Testis (tissue), 3 donors: ENCODE results near the gene PDK2. TPM values are rescaled to one million over a fixed set of nuclear protein-coding genes. Genes with fewer than 3 reads are reported as not detected.

Experiments
- DNase-seq: peaks from one replicate; pipeline ENCODE4 v3.0.0-alpha.2; 2019
- H3K27ac ChIP-seq, 2 donors: fragments of 200-600 bp; sonication (generic); one replicate each; pipeline ENCODE4 v1.5.1; 2019
- H3K27me3 ChIP-seq: fragments of 200-600 bp; sonication (generic); one replicate; pipeline ENCODE4 v1.5.1; 2019
- H3K36me3 ChIP-seq: fragments of 200-600 bp; sonication (generic); one replicate; pipeline ENCODE4 v1.5.1; 2017; ENCODE audit warnings: low read depth; ENCODE audit errors: missing control alignments
- H3K4me1 ChIP-seq: fragments of 200-600 bp; sonication (generic); one replicate; pipeline ENCODE4 v1.5.1; 2019
- H3K4me3 ChIP-seq, 2 donors: fragments of 200-600 bp; sonication (generic); one replicate each; pipeline ENCODE4 v1.5.1; 2017 to 2019
- H3K9me3 ChIP-seq: fragments of 200-600 bp; sonication (generic); one replicate; pipeline ENCODE4 v1.5.1; 2017
- POLR2A ChIP-seq: fragments of 450-650 bp; IDR thresholded peaks from one replicate; pipeline ENCODE4 v1.6.1; 2017; ENCODE audit warnings: antibody characterized with exemption, mild to moderate bottlenecking, moderate library complexity
- WGBS, 2 donors: methylation state at CpG; one replicate each; pipeline ENCODE4 v1.1.5; 2018; 5-methylcytosine and 5-hydroxymethylcytosine counted together
- intact Hi-C: fragments of 100-400 bp; cut with DNase I; formaldehyde crosslinking; loops from one replicate; pipeline ENCODE4 v1.15.1; 2023; ENCODE audit warnings: low total_unique reads
- polyA plus RNA-seq: library from polyadenylated mRNA; stranded (reverse); fragments of 350-450 nt; fragmentation: Illumina TruSeq; extraction: RNeasy Lipid Tissue Mini Kit (QIAGEN cat#74804); gene quantifications from one replicate; pipeline ENCODE4 v1.2.3, GENCODE V29; 2014; ENCODE audit warnings: low read depth, low replicate concordance; ENCODE audit not compliant: insufficient read depth
- total RNA-seq, 2 donors: library from RNA; depleted of rRNA; stranded (reverse); fragments of >200 nt; gene quantifications; one replicate each; pipeline ENCODE4 v1.2.3, GENCODE V29; 2016
- TF ChIP-seq, protein P1 (sequence below), 3 experiments: fragments of 450-650 bp in 2 of 3; fragments of 200-600 bp in 1 of 3; sonication (generic) in 1 of 3; IDR thresholded peaks; one replicate each; pipeline ENCODE4 v1.5.1; 2016 to 2019; ENCODE audit warnings: antibody characterized with exemption in 3 of 3, mild to moderate bottlenecking in 2 of 3, moderate library complexity in 1 of 3

Gene PDK2
- total and polyA plus RNA-seq, 3 donors from 2014 or later = 50.6 to 62.1 (median 56.4) TPM

DNA sequence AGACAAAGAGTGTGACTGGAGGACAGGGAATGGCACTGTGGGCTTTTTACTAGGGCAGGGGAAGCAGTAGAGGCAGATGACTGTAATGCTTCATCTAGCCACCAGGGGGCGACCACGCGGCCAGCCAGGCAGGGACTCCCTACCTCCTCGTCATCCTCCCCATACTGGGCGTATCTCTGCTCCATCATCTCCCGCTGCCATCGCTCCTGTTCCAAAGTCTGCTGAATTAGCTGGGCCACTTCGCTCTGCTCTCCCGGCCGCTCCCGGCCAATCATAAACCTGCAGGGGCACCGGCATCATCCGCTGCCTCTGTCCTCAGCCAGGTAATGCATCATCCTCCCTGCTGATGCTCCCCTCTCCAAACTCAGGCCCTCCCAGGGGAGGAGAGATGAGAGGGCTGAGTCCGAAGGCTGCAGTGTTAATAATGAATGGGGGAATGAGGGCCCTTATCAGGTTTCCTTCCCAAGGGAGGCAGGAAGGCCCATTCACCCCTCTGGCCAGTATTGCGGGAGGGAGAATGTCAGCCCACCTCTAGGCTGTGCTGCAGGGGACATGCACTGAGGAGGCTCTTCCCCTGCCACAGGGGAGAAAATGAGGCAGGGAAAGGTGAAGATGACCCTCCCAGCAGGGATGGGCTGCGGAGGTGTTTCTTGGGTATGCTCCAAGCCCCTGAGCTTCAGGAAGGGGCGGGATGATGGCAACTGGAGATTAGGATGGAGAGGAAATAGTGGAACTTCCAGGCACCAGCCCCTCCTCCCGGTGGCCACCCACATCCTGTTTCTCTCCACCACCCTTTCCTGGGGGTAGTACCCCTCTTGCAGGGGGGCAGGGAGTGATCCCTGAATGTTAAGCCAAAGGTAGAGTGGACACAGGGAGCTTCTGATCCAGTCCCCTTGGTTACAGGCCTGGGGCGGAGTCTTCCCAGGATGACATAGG lies 45.1 kb downstream of the PDK2 start:
- H3K27ac ChIP-seq = no peak overlapping the region
- no peak for TF ChIP-seq POLR2A
- TF ChIP-seq, protein P1, sequence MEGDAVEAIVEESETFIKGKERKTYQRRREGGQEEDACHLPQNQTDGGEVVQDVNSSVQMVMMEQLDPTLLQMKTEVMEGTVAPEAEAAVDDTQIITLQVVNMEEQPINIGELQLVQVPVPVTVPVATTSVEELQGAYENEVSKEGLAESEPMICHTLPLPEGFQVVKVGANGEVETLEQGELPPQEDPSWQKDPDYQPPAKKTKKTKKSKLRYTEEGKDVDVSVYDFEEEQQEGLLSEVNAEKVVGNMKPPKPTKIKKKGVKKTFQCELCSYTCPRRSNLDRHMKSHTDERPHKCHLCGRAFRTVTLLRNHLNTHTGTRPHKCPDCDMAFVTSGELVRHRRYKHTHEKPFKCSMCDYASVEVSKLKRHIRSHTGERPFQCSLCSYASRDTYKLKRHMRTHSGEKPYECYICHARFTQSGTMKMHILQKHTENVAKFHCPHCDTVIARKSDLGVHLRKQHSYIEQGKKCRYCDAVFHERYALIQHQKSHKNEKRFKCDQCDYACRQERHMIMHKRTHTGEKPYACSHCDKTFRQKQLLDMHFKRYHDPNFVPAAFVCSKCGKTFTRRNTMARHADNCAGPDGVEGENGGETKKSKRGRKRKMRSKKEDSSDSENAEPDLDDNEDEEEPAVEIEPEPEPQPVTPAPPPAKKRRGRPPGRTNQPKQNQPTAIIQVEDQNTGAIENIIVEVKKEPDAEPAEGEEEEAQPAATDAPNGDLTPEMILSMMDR (IDR thresholded peaks at IDR 0.05) = peak; percentile 92 to 97 (median 93)
- H3K27me3 ChIP-seq = no peaks in the 10 kb centered on the region
- WGBS, 2 donors = 56 to 63% methylated on average over 19 of the region's 19 CpGs
- H3K36me3 ChIP-seq = no peaks in the 10 kb centered on the region
- peak; percentile 82 for DNase-seq
- H3K4me3 ChIP-seq = no peak overlapping the region
- no peaks in the 10 kb centered on the region for H3K9me3 ChIP-seq
- peaks cover 3% of the 10 kb centered on the region for H3K4me1 ChIP-seq
- intact Hi-C loops = no loop called here

DNA sequence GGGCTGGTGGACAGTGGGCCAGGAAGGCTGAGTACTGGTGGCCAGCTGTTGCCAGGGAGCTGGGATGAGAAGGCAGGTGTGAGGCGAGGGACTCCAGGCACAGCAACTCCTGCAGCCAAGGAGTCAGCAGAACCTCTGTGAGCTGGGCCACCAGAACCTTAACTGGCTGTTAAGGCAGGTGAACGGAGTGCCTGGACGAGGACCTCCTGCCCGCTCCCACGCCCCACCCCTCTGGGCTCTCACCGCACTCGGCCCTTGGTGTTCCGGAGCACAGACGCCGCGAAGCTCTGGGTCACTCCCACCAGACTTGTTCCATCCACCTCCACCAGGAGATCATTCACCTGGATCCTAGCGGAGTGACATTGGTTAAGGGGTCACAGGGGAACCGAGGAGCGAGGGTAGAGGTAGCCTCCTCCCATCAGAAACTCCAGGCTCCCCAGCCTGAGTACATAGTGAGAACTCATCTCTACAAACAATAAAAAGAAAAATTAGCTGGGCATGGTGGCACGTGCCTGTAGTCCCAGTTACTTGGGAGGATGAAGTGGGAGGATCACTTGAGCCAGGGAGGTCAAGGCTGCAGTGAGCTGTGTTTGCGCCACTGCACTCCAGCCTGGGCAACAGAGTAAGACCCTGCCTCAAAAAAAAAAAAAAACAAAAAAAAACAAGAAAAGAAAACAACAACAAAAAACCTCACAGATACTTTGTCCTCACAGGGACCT lies 46.0 kb downstream of the PDK2 start:
- Histone ChIP-seq H3K4me1 (peaks cover 13% of the 10 kb centered on the region), H3K36me3 (no peaks in the 10 kb centered on the region), H3K4me3 (no peak overlapping the region), H3K9me3 (no peaks in the 10 kb centered on the region), H3K27ac (no peak overlapping the region), H3K27me3 (no peaks in the 10 kb centered on the region)
- WGBS, 2 donors = 83 to 84% methylated on average over 16 of the region's 16 CpGs
- no peak for DNase-seq
- TF ChIP-seq, protein P1 (IDR thresholded peaks at IDR 0.05) = no peak
- TF ChIP-seq POLR2A = no peak
- intact Hi-C loops = no loop called here

DNA sequence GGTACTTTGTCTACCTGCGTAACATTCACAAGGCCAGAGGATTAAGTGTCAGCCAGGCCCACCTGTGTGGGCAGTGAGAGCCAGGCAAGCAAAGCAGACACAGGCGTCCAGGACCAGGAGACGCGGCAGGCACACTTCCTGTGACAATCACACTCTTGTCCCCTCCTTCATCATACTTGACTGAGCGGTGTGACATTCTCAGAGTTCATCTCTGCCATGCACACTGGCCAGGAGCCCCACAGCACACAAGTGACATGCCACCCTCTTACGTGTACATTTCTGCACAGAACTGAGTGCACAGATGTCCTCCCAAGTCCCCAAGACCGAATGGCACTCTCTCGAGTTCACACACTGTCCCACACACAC lies 46.6 kb downstream of the PDK2 start:
- Histone ChIP-seq H3K4me1 (peaks cover 18% of the 10 kb centered on the region), H3K27me3 (no peaks in the 10 kb centered on the region), H3K27ac (no peak overlapping the region), H3K36me3 (no peaks in the 10 kb centered on the region), H3K4me3 (no peak overlapping the region), H3K9me3 (no peaks in the 10 kb centered on the region)
- intact Hi-C loops = no loop called here
- TF ChIP-seq, protein P1 (IDR thresholded peaks at IDR 0.05) = no peak
- TF ChIP-seq POLR2A = no peak
- WGBS, 2 donors = 80 to 86% methylated on average over 8 of the region's 8 CpGs
- DNase-seq = no peak

- no peaks in the 10 kb centered on the region for H3K36me3 ChIP-seq
- TF ChIP-seq, protein P1 (IDR thresholded peaks at IDR 0.05) = no peak
- TF ChIP-seq POLR2A = no peak
- no peak for DNase-seq
- intact Hi-C loops = no loop called here
- H3K27me3 ChIP-seq = no peaks in the 10 kb centered on the region
- no peaks in the 10 kb centered on the region for H3K9me3 ChIP-seq
- 93% methylated on average over 18 to 19 of the region's 20 CpGs for WGBS, 2 donors
- peaks cover 36% of the 10 kb centered on the region for H3K4me1 ChIP-seq
- H3K4me3 ChIP-seq = no peak overlapping the region
- H3K27ac ChIP-seq = no peak overlapping the region
Measured at GRCh38 chr17:50143461-50144176, 48.5 kb downstream of the PDK2 start.
